Camera-type eye (tissue), 1 donor: ENCODE data around the gene C2CD4B. TPM values are rescaled to one million over a fixed set of nuclear protein-coding genes. Genes with fewer than 3 reads are reported as not detected.

Experiments used
- total RNA-seq: library from RNA; depleted of rRNA; stranded (reverse); fragments of >200 nt; gene quantifications from one replicate; pipeline ENCODE4 v1.2.3, GENCODE V29; 2014

The C2CD4B gene, protein sequence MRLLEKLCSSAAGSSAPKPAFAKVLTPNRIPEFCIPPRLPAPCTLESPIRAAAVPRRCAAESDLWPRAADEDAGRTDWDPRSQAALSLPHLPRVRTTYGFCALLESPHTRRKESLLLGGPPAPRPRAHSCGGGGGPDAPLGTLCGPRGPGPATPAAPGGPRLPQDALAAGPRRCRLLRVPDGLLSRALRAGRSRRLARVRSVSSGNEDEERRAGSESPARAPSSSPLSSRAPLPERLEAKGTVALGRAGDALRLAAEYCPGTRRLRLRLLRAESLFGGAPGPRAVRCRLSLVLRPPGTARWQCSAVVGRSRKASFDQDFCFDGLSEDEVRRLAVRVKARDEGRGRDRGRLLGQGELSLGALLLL
- 5.7 TPM for total RNA-seq

DNA sequence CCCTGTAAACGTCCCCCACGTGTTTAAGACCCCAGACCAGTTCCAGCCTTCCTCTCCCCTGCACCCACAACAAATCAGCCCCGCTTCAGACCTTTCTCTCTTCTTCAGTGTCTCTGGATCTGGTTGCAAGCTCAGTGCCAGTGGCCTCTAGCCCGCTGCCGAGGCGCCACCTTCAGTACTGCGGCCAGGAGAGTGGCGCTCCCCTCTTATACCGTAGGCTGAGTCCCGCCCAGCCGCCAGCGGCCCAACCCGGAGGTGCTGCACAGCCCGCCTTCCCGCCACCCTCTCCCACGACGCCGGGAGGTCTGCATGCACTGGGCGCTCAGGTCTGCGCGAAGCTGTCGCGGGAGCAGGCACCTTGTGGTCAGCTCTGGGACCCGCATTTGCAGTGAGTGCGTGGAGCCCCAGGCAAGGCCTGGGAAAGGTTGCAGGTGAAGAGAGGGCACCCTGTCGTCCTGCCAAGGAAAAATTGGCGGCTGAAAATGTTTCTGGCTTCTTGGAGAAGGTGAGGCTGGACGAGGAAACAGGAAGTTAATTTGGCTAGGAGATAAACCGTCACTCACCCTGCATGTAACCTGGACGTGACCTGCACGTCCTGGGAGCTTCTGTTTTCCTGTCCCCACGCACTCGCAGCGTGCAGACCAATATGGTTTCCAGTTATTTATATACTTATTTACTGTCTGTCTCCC lies at the start of gene C2CD4B:
TSS of gene C2CD4B (minus strand) at position 182 of the 689 bp plus-strand sequence. CDS start 301 bp downstream, outside the sequence.

Other genes with a start within 250 kb of the C2CD4B start
- gene VPS13C, start 104.8 kb downstream of the C2CD4B start, total RNA-seq = 159 TPM
- gene C2CD4A, start 98.3 kb downstream of the C2CD4B start, total RNA-seq = not detected
- gene TLN2, start 225.3 kb upstream of the C2CD4B start, total RNA-seq = 70.1 TPM